Fibroblast of the aortic adventitia (primary cell): Measurements from ENCODE around the gene GJD2. TPM values are rescaled to one million over a fixed set of nuclear protein-coding genes. Genes with fewer than 3 reads are reported as not detected.

Experiments
- DNase-seq: peaks from one replicate; pipeline ENCODE4 v3.0.0-alpha.2; 2010; ENCODE audit warnings: low read depth
- H3K4me3 ChIP-seq: 2 replicates; pipeline ENCODE4 v1.5.1; 2011; ENCODE audit warnings: low read depth, mild to moderate bottlenecking, control low read depth, low read length, moderate library complexity
- CTCF ChIP-seq: IDR thresholded peaks from 2 replicates; pipeline ENCODE4 v1.5.1; 2011; ENCODE audit warnings: mild to moderate bottlenecking, low read length, control low read depth, inconsistent platforms; ENCODE audit not compliant: insufficient read depth
- total RNA-seq: library from RNA; depleted of rRNA; stranded (reverse); fragments of >200 nt; gene quantifications from 2 replicates; pipeline ENCODE4 v1.2.3, GENCODE V29; 2012; ENCODE audit warnings: low replicate concordance

The GJD2 gene
- total RNA-seq, 1 donor = not detected

GRCh38 chr15:34776606-34777105 is 21.9 kb upstream of the GJD2 start:
- H3K4me3 ChIP-seq = no peak overlapping the region
- no peak for DNase-seq
- TF ChIP-seq CTCF = no peak

DNA sequence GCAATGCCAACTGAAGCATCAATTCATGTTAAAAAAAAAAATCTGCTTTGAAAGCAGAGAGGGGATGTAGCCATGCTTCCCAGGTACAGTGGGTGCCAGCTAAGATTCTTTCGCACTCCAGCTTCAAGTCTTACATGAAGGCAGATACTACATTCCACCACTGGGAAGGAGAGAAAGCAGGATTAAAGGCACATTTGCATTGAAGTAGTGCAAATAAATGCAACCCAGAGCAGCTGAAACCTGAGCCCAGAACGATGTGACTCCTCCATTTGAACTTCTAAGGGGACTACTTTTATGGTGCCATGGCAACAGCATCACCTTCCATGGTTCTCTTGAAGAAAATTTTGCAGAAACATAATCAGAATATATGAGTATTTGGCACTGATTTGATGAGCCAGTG is 19.1 kb upstream of the GJD2 start:
- TF ChIP-seq CTCF = no peak
- DNase-seq = no peak
- H3K4me3 ChIP-seq = no peak overlapping the region

DNA sequence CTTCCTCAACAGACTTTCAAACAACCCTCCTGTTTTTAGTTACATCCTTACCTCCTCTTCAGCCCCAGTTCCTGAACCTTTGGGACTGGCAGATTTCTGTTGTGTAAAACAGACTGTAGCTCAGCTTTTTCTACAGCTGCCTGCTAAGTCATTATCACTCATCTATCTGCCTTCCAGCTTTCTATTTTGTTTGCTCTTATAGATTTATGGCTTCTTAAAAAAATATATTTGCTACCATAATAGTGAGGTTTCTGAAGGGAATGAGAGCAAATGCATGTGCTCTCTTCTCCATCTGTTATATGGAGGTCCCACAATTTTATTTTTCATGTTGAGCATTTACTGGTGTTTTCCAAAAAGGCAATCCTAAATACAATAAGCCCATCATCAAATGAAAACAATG is 18.2 kb upstream of the GJD2 start:
- DNase-seq = no peak
- no peak for TF ChIP-seq CTCF
- no peak overlapping the region for H3K4me3 ChIP-seq

- no peak for DNase-seq
- no peak overlapping the region for H3K4me3 ChIP-seq
- no peak for TF ChIP-seq CTCF
These were observed 17.5 kb upstream of the GJD2 start for GRCh38 chr15:34772312-34772711.

GRCh38 chr15:34769711-34770110 is 14.9 kb upstream of the GJD2 start:
- no peak overlapping the region for H3K4me3 ChIP-seq
- no peak for TF ChIP-seq CTCF
- DNase-seq = no peak

DNA sequence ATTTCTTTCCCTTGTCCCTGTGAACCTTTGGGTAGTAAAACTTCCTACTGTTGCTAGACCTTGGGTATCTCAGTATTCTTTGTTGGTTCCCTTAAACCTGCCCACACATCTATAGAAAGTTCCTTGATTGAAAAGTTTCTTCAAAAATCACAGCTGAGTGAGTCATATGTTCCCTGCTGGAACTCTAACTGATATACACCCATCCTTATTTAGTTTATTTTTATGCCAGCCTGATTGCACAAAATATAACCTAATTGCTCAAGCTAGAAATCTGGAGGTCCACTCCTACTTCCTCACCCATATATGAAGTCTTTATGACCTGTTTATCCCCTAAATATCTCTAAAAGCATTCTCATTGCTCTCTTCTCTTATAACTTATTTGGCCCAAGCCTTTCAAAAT is 13.7 kb upstream of the GJD2 start:
- no peak overlapping the region for H3K4me3 ChIP-seq
- DNase-seq = no peak
- TF ChIP-seq CTCF = no peak

DNA sequence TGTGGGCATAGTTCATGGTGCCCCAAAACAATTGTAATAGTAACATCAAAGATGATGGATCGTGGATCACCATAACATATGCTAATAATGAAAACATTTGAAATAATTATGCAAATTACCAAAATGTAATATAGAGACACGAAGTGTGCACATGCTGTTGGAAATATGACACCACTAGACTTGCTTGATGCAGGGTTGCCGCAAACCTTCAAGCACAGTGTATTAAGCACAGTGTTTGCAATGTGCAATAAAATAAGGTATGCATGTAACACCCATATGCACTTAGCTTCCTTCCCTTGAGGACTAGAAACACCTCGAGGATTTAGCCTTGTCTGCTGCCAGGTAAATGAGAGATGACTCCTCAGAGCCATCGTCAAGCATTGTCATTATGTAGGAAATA is 10.9 kb upstream of the GJD2 start:
- DNase-seq = no peak
- H3K4me3 ChIP-seq = no peak overlapping the region
- no peak for TF ChIP-seq CTCF
